ENCODE measurements around the gene EBF3.

Gene EBF3

GRCh38 chr10:129959544-129960480, 4.3 kb downstream of the EBF3 start:
- DNase-seq (ENCODE audit: insufficient read length, low spot score), result no peak

GRCh38 chr10:129958629-129959543, 5.2 kb downstream of the EBF3 start:
- DNase-seq (ENCODE audit: insufficient read length, low spot score), result no peak
- no peak for FAIRE-seq

More at GRCh38 chr10:129959544-129960480, 4.3 kb downstream of the EBF3 start:
- FAIRE-seq, result no peak

DNA sequence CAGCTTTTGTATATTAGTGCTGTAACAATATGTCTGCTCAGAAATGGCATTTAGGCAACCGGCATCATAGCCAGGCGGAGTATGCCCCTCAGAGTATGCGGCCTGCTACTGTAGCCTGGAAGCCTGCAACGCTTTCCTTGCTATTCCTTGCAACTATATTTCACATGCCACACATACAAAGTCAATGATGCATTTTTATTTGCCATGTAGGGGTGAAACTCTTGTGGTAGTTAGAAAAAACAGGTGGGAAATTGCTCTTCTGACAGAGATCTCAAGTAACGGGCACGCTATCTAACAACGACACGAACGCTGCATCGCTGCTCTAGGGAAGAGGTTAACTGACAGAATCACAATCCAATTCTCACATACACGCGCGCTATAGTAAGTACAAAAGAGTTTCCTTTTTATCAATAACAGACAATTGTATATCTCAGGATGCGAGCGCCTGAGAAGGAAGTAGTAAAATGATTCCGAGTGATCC, 5.9 kb downstream of the EBF3 start:
- no peak for FAIRE-seq
- no peak for DNase-seq (ENCODE audit: insufficient read length, low spot score)

- DNase-seq (ENCODE audit: insufficient read length, low spot score), result no peak
- no peak for FAIRE-seq
Observed at GRCh38 chr10:129956876-129957673, 7.0 kb downstream of the EBF3 start.

- FAIRE-seq, result no peak
- DNase-seq (ENCODE audit: insufficient read length, low spot score), result no peak
Observed at GRCh38 chr10:129956286-129956670, 7.8 kb downstream of the EBF3 start.

- FAIRE-seq, result no peak
- no peak for DNase-seq (ENCODE audit: insufficient read length, low spot score)
Observed at GRCh38 chr10:129955601-129956285, 8.3 kb downstream of the EBF3 start.

- FAIRE-seq (no peak), DNase-seq (ENCODE audit: insufficient read length, low spot score) (no peak)
Observed at GRCh38 chr10:129954492-129955315, 9.4 kb downstream of the EBF3 start.

DNA sequence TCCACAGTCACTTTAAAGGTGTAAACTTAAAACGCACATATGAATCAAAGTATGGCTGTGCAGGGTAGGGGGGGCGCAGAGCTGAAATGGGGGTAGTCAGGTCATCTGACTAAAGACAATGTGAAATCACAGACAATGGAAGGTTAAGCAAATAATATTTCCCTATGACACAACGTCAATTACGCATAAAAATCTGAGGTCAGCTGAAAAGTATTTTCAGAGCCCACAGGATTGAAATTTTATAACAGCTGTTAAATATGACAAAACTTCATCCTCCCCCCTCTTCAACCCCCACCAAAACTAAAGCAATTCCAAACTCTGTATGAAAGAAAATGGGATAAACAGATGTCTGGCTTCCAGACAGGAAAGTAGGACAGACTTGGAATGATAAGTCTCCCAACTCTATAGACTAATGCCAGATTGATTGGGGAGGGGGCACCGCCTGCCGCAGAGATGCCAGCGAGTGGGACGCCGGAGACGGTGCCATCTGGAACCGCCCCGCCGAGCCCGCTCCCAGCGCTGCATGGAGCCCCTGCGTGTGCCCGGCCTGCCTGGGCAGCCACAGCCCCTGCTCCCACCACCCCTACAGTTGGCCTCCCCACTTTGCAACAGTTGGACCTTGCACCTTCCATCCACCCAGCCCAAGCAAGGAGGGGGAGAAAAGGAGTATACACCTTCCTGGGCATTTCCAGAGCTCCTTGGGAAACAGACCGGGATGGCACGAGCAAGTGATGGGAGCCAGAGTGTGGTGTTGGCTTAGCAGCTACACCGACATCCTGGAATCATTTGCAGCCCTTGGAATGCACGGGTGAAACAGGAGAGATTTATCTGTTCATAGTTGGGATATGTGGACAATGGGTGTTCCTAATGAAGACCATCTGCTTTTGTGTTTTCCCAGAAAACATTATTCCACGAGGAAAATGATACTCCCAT, 10.7 kb downstream of the EBF3 start:
- FAIRE-seq (no peak), DNase-seq (ENCODE audit: insufficient read length, low spot score) (no peak)

DNA sequence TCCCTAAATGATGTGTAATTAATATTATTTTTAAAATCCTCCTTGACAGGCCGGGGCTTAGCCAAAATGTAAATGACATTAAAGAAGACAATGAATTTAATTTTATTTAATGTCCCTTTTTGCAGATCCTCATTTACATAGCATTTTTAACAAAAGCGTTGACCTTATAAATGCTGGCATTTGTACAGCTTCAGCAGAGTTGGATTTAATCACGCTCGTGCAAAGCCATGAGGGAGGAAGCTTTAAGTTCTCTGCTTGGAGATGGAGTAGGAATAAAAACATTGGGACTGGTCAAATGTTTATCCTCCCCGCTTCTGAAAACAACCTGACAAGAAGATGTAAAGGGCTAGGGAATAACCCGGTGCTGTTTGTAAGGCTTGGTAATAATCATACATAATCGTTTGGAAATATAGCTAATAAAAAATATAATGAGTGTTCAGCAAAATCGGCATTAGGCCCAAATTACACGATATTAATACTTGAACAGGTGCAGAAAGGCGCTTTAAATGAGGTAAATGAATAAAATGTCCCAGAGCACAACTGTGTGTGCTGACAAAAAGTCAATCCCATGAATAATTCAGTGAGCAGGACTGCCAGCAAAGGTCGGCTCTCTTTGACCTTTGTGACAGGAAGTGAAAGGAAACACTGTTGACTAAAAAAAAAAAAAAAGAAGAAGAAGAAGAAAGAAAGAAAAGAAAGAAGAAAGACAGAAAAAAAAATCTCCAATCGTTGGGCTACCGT, 11.5 kb downstream of the EBF3 start:
- DNase-seq (ENCODE audit: insufficient read length, low spot score) (no peak), FAIRE-seq (no peak)

GRCh38 chr10:129951970-129952265, 12.2 kb downstream of the EBF3 start:
- DNase-seq (ENCODE audit: insufficient read length, low spot score) (no peak), FAIRE-seq (no peak)

DNA sequence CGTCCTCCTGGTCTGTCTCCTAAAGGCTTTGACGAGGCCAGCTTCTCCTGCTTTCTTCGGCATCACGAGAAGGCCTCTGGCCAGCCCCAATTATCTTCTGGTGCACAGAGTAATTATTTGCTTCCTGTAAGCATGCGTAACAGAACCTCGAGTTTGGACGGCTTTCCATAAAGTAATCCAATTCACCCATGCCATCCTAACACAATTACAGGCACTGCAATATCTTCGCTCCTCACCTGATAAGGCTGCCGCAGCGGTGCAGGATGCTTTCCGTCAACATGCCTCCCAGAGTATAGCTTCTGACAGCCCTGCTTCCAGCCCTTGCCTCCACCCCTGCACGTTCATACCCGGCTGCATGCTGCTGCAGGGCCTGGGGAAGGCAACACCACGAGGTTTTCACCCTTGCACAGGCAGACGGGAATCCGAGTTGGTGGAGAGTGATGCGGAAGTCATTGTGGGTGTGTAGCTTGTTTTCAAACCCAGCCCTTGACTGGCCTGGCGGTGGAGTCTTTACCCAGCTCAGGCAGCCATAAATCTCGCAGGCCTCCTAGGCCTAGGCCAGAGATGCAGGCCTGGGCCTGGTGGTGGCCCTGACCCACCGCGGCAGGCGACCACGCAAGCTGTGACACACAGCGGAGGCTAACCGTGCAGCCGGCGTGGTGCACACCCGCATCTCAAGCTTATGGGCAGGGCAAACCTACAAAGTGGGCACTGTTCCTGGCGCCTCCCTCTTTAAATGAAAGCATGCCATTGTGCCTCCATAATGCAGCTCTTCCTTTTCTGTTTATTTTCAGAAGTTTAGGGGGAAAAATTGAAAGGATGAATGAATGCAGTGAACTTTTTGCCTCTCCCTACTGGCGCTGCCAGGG, 12.7 kb downstream of the EBF3 start:
- FAIRE-seq (no peak), DNase-seq (ENCODE audit: insufficient read length, low spot score) (no peak)

GRCh38 chr10:129950676-129951075, 13.4 kb downstream of the EBF3 start:
- no peak for DNase-seq (ENCODE audit: insufficient read length, low spot score)
- FAIRE-seq, result no peak

DNA sequence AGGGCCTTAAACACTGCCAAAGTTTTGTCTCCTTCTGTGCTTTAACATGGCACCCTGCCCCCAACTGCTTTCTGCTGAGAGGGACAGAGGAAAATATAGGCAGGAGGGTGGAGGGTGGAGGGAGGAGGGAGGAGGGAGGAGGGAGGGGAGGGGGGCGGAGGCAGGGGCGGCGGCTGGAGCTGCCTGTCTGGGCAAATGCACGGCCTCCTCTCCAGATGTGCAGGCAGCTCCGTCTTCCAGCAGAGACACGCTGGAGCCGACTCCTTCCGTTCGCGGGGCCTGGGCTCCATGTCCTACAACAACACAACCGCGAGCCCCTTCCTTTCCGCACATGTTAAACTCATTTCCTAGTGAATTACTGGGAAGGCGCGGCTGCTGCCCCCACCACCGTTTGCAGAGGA, 14.2 kb downstream of the EBF3 start:
- FAIRE-seq (no peak), DNase-seq (ENCODE audit: insufficient read length, low spot score) (no peak)

DNA sequence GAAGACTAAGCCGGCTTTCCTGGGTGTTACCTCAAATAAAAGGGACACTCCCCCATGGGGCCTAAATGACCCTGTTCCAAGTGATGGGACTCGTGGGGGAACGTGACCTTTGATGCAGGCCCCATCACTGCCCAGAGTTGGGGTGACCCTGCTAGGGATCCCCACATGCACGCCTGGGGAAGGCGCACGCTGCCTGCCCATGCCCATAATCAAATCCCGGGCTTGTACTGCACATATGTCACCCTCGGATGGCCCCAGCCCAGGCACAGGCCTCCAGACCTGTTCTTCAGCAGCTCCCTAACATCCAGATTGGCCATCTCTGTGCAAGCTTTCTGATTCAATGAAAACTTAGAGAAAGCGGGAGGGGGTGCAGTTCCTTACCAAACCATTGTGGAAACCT, 14.7 kb downstream of the EBF3 start:
- no peak for FAIRE-seq
- no peak for DNase-seq (ENCODE audit: insufficient read length, low spot score)

DNA sequence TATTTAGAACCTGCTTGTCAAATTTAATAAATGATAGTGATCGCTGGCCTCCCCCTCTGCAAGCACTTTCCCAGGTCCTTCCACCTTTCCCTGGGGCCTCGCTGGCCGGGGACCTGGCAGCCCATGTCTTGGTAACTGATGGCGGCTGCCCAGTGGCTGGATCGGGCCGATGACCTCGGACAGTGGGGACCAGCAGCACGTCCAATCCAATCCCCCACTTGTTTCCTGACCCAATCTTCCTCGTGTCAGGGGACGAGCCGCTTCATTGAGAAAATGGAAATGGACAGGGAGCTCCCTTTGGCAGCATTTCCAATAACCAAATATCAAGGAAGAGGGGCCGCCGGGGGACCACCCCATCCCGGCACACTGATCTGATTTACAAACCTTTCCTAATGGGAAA, 17.2 kb downstream of the EBF3 start:
- DNase-seq (ENCODE audit: insufficient read length, low spot score), result no peak
- FAIRE-seq, result no peak

GRCh38 chr10:129945941-129946760, 17.9 kb downstream of the EBF3 start:
- no peak for DNase-seq (ENCODE audit: insufficient read length, low spot score)
- FAIRE-seq, result no peak

Measured in HTR-8/SVneo (cell line).